GM12878 (cell line): ENCODE data around the gene USP35. TPM values are rescaled to one million over a fixed set of nuclear protein-coding genes. Genes with fewer than 3 reads are reported as not detected.

ENCODE experiments used
- ATAC-seq: fragments of 200-7000 bp; cut with Tn5 transposase; 3 replicates; pipeline ENCODE4 v1.9.1; 2020; ENCODE audit warnings: mild to moderate bottlenecking, moderate library complexity
- BruUV-seq: library from RNA; stranded (reverse); fragments of 400-500 nt; replicated peaks from 2 replicates; lab custom pipeline; 2021; lab: Mats Ljungman, UMichigan
- CTCF ChIA-PET: fragments of 300-600 bp; sonication (Branson Sonifier 250); formaldehyde crosslinking; extraction: SDS; loops from one replicate; lab custom pipeline; 2021; ENCODE audit warnings: inconsistent platforms; lab: Yijun Ruan, JAX
- POLR2A ChIA-PET: fragments of 350-600 bp; formaldehyde crosslinking; extraction: SDS; loops from one replicate; lab custom pipeline; 2021; ENCODE audit warnings: inconsistent platforms; lab: Charles Lee
- RAD21 ChIA-PET: fragments of 300-600 bp; sonication (Branson Sonifier 250); formaldehyde crosslinking; loops from one replicate; lab custom pipeline; 2023; ENCODE audit warnings: antibody characterized with exemption; ENCODE audit not compliant: unreplicated experiment; lab: Charles Lee
- SMC1A ChIA-PET: fragments of 300-600 bp; sonication (Branson Sonifier 250); formaldehyde crosslinking; loops from one replicate; lab custom pipeline; 2023; ENCODE audit not compliant: unreplicated experiment, uncharacterized antibody; lab: Charles Lee
- DNase-seq: peaks from one replicate; pipeline ENCODE4 v3.0.0-alpha.2; 2011; ENCODE audit warnings: low read depth, low spot score
- FAIRE-seq: peaks from 3 replicates; lab custom pipeline; 2011; peaks lifted over from hg19 to GRCh38; lab: Jason Lieb, UNC
- H2AFZ ChIP-seq: 2 replicates; pipeline ENCODE4 v1.6.0; 2011; ENCODE audit warnings: low read depth, low read length, control low read depth; ENCODE audit not compliant: control insufficient read depth
- H3K27ac ChIP-seq: 2 replicates; pipeline ENCODE4 v1.5.1; 2011; ENCODE audit warnings: control low read depth; ENCODE audit not compliant: control insufficient read depth, insufficient read depth
- H3K27me3 ChIP-seq, 2 experiments: replicated peaks in 1 of 2; 2 replicates each; pipeline versions ENCODE4 v1.6.0 to v1.6.1; 2011; ENCODE audit warnings: low read length in 1 of 2; ENCODE audit not compliant: control insufficient read depth in 2 of 2, insufficient read depth in 2 of 2
- H3K36me3 ChIP-seq, 2 experiments: 2 replicates each; pipeline ENCODE4 v1.5.1; 2011; ENCODE audit warnings: low read length in 1 of 2; ENCODE audit not compliant: control insufficient read depth in 2 of 2, insufficient read depth in 2 of 2
- H3K4me1 ChIP-seq: 2 replicates; pipeline ENCODE4 v1.6.1; 2011; ENCODE audit warnings: mild to moderate bottlenecking, low read length, moderate library complexity, mixed read lengths; ENCODE audit not compliant: control insufficient read depth, insufficient read depth
- H3K4me2 ChIP-seq: 2 replicates; pipeline ENCODE4 v1.6.0; 2011; ENCODE audit warnings: control low read depth; ENCODE audit not compliant: control insufficient read depth, insufficient read depth
- H3K4me3 ChIP-seq: fragments of 200-600 bp; sonication (generic); 2 replicates; pipeline ENCODE4 v1.5.1; 2016
- H3K79me2 ChIP-seq: 2 replicates; pipeline ENCODE4 v1.6.0; 2011; ENCODE audit warnings: low read length; ENCODE audit not compliant: control insufficient read depth, insufficient read depth
- H3K9ac ChIP-seq: 2 replicates; pipeline ENCODE4 v1.8.0; 2011; ENCODE audit warnings: low read length, control low read depth, mixed read lengths; ENCODE audit not compliant: control insufficient read depth, insufficient read depth
- H3K9me3 ChIP-seq: replicated peaks from 3 replicates; pipeline ENCODE4 v1.5.1; 2011; ENCODE audit warnings: mild to moderate bottlenecking, low read length; ENCODE audit not compliant: control insufficient read depth, insufficient read depth
- H4K20me1 ChIP-seq: 2 replicates; pipeline ENCODE4 v1.6.0; 2011; ENCODE audit not compliant: control insufficient read depth, insufficient read depth
- EP300 ChIP-seq, 2 experiments: fragments of 150-350 bp in 1 of 2; IDR thresholded peaks; 2 replicates each; pipeline ENCODE4 v1.6.1; 2011 to 2012; ENCODE audit warnings: low read depth in 2 of 2, low read length in 2 of 2, borderline replicate concordance in 1 of 2, improper control_type of control experiment in 1 of 2, inconsistent platforms in 1 of 2; ENCODE audit not compliant: control insufficient read depth in 1 of 2
- EZH2 ChIP-seq: IDR thresholded peaks from 2 replicates; pipeline ENCODE4 v1.6.1; 2012; ENCODE audit warnings: low read depth, mild to moderate bottlenecking, control low read depth, inconsistent platforms, low read length, borderline replicate concordance; ENCODE audit not compliant: control insufficient read depth
- FOXM1 ChIP-seq: IDR thresholded peaks from 2 replicates; pipeline ENCODE4 v1.6.1; 2012; ENCODE audit warnings: low read depth, mild to moderate bottlenecking, inconsistent platforms, low read length, moderate library complexity
- NFIC ChIP-seq: IDR thresholded peaks from 2 replicates; pipeline ENCODE4 v1.6.1; 2012; ENCODE audit warnings: low read depth, mild to moderate bottlenecking, inconsistent platforms, low read length, moderate library complexity
- NR2F1 ChIP-seq: fragments of 450-650 bp; conservative IDR thresholded peaks from 2 replicates; pipeline ENCODE4 v1.6.1; 2017; ENCODE audit warnings: mild to moderate bottlenecking
- POLR2AphosphoS5 ChIP-seq: IDR thresholded peaks from 2 replicates; pipeline ENCODE4 v1.6.1; 2011; ENCODE audit warnings: mild to moderate bottlenecking, low read length, inconsistent platforms
- SREBF2 ChIP-seq: IDR thresholded peaks from 2 replicates; pipeline ENCODE4 v1.6.1; 2012; ENCODE audit warnings: mild to moderate bottlenecking, low read length
- in situ Hi-C: fragments of 300-500 bp; cut with MboI; formaldehyde crosslinking; loops from 9 replicates; pipeline ENCODE4 v1.14.3; 2018; ENCODE audit warnings: mixed read lengths
- intact Hi-C: fragments of 100-400 bp; cut with micrococcal nuclease; formaldehyde crosslinking; loops from one replicate; pipeline ENCODE4 v1.14.2; 2022; ENCODE audit not compliant: unreplicated experiment
- polyA plus RNA-seq, 11 experiments: library from polyadenylated mRNA; depleted of rRNA in 4 of 11; unstranded in 6 of 11; stranded (reverse) in 5 of 11; fragments of >200 nt; fragmentation: Nextera tagmentation in 4 of 11; fragmentation: Illumina TruSeq in 1 of 11; extraction: Ambion mirVana in 4 of 11; extraction: Trizol in 1 of 11; gene quantifications; 1 replicate in 1 of 11; 2 replicates in 10 of 11; pipeline versions ENCODE4 v1.2.1 to v1.2.3, GENCODE V29; 2011 to 2016; ENCODE audit warnings: inconsistent platforms in 2 of 11, missing spikeins in 2 of 11, low read depth in 1 of 11
- total RNA-seq, 4 experiments: library from RNA; depleted of rRNA in 3 of 4; stranded (reverse); fragments of >200 nt in 3 of 4; fragmentation: Illumina TruSeq in 1 of 4; extraction: Trizol in 1 of 4; gene quantifications; 2 replicates each; pipeline versions ENCODE4 v1.2.1 to v1.2.3, GENCODE V29; 2013 to 2021

USP35 gene
- total and polyA plus RNA-seq, 10 of the 15 experiments (the other 5 are each of a cell fraction or from before 2014, with no cell fraction given), result 0.13 to 6.4 (median 3.1) TPM; not detected in 1

DNA sequence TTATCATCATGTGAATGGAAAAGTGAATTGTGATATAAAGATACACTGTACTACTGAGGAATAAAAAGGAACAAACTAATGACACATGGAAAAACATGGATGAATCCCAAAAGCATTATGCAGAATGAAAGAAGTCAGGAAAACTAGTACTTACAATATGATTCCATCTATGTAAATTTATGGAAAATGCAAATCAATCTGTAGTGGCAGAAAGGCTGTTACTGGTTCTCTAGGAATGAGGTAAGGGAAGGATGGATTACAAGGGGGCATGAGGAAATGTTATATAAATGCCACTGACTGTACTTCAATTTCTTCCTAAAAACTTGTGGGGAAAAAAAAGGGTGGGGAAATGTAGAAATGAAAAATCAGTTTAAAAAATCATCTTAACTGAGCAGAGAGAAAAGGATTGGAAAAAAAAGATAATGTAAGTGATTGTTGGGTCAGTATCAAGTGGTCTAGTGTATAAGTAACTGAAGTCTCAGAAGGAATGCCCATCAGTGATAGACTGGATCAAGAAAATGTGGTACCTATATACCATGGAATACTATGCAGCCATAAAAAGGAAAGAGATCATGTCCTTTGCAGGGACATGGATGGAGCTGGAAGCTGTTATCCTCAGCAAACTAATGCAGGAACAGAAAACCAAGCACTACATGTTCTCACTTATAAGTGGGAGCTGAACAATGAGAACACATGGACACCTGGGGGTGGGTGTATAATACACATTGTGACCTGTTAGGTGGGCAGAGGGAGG is 48.8 kb downstream of the USP35 start:
- BruUV-seq, result no TSS peak
- H3K4me2 ChIP-seq, result no peak overlapping the region
- no peaks in the 10 kb centered on the region for H3K36me3 ChIP-seq
- no peak overlapping the region for H3K4me3 ChIP-seq
- TF ChIP-seq EP300 (IDR thresholded peaks at IDR 0.05; ENCODE audit: borderline replicate concordance in 1 of 2, control insufficient read depth in 1 of 2, low read depth in 2 of 2, low read length in 2 of 2) (no peak), NFIC (no peak), SREBF2 (no peak), FOXM1 (no peak), POLR2AphosphoS5 (no peak), EZH2 (no peak), NR2F1 (no peak)
- ATAC-seq, result no peak
- FAIRE-seq, result no peak
- peaks cover 9% of the 10 kb centered on the region; the same call in 2 of the 3 replicates for H3K9me3 ChIP-seq
- H3K27me3 ChIP-seq, result no peaks in the 10 kb centered on the region
- H4K20me1 ChIP-seq, result no peaks in the 10 kb centered on the region
- H2AFZ ChIP-seq, result no peak overlapping the region
- H3K9ac ChIP-seq, result no peak overlapping the region
- no peak for DNase-seq
- intact Hi-C loops, result no loop called here
- ChIA-PET SMC1A (interaction anchor here (1.2 to 1.3 kb wide), 2 partner anchors 10 to 189 kb away, joined by 3 to 4 read pairs; no protein-coding TSS in a partner anchor), CTCF (interaction anchor here (1.0 to 1.6 kb wide), 3 partner anchors 24 to 327 kb away, joined by 3 to 6 read pairs (median 5); no protein-coding TSS in a partner anchor), RAD21 (no interaction called here), POLR2A (interaction anchor here (0.7 kb wide), 1 partner anchor 246 kb away, joined by 4 read pairs; no protein-coding TSS in a partner anchor)
- in situ Hi-C loops, result no loop called here
- H3K27ac ChIP-seq, result no peak overlapping the region
- no peaks in the 10 kb centered on the region for H3K79me2 ChIP-seq
- H3K4me1 ChIP-seq, result no peaks in the 10 kb centered on the region
